K562 (cell line): Measurements from ENCODE around the gene ZNF616. TPM values are rescaled to one million over a fixed set of nuclear protein-coding genes. Genes with fewer than 3 reads are reported as not detected.

ENCODE experiments used
- BRCA1 ChIP-seq, 2 experiments: fragments of 450-650 bp in 1 of 2; sonication (generic) in 1 of 2; formaldehyde crosslinking in 1 of 2; IDR thresholded peaks; 2 replicates each; pipeline versions ENCODE4 v1.5.0 to v1.6.1; 2017 to 2020; ENCODE audit warnings: mild to moderate bottlenecking in 1 of 2, missing genetic modification reagents in 1 of 2
- DMBX1 ChIP-seq: fragments of 250-450 bp; sonication (Bioruptor Pico); IDR thresholded peaks from 2 replicates; pipeline ENCODE4 v1.8.0; 2022; ENCODE audit warnings: inconsistent platforms, mild to moderate bottlenecking, moderate library complexity, borderline replicate concordance
- E2F1 ChIP-seq: sonication (generic); formaldehyde crosslinking; IDR thresholded peaks from 2 replicates; pipeline ENCODE4 v1.8.1; 2023; ENCODE audit warnings: mild to moderate bottlenecking, missing genetic modification reagents, moderate library complexity
- E4F1 ChIP-seq: fragments of 250-450 bp; sonication (Bioruptor Pico); IDR thresholded peaks from 2 replicates; pipeline ENCODE4 v1.5.0; 2021; ENCODE audit warnings: mild to moderate bottlenecking, borderline replicate concordance
- FOSL1 ChIP-seq: fragments of 200-800 bp; sonication (Bioruptor generic); conservative IDR thresholded peaks from 2 replicates; pipeline ENCODE4 v1.6.1; 2016; ENCODE audit warnings: missing genetic modification characterization, missing compliant biosample characterization
- KDM2B ChIP-seq: fragments of 250-450 bp; sonication (Bioruptor Pico); IDR thresholded peaks from 2 replicates; pipeline ENCODE4 v1.8.0; 2021; ENCODE audit warnings: mild to moderate bottlenecking, moderate library complexity
- MBD1 ChIP-seq: fragments of 250-450 bp; sonication (Bioruptor Pico); IDR thresholded peaks from 2 replicates; pipeline ENCODE4 v1.8.0; 2022; ENCODE audit warnings: inconsistent platforms
- MEIS2 ChIP-seq: fragments of 450-650 bp; IDR thresholded peaks from 2 replicates; pipeline ENCODE4 v1.6.1; 2014; ENCODE audit warnings: mild to moderate bottlenecking; ENCODE audit not compliant: partially characterized antibody
- MXD1 ChIP-seq: fragments of 250-450 bp; sonication (Bioruptor Pico); IDR thresholded peaks from 2 replicates; pipeline ENCODE4 v1.8.0; 2021; ENCODE audit warnings: borderline replicate concordance, mild to moderate bottlenecking, moderate library complexity; ENCODE audit not compliant: poor library complexity, severe bottlenecking
- MYBL2 ChIP-seq, 2 experiments: fragments of 450-650 bp in 1 of 2; sonication (generic) in 1 of 2; formaldehyde crosslinking in 1 of 2; IDR thresholded peaks; 2 replicates each; pipeline versions ENCODE4 v1.6.1 to v1.8.1; 2017 to 2022; ENCODE audit warnings: borderline replicate concordance in 1 of 2, inconsistent platforms in 1 of 2, low read depth in 1 of 2, mild to moderate bottlenecking in 1 of 2, missing genetic modification reagents in 1 of 2, moderate library complexity in 1 of 2
- PBX2 ChIP-seq, 2 experiments: IDR thresholded peaks in 1 of 2; conservative IDR thresholded peaks in 1 of 2; 2 replicates each; pipeline ENCODE4 v1.6.1; 2016; ENCODE audit warnings: low read depth in 2 of 2, mild to moderate bottlenecking in 1 of 2, missing compliant biosample characterization in 1 of 2, missing genetic modification characterization in 1 of 2, moderate library complexity in 1 of 2
- STAT5B ChIP-seq: fragments of 250-450 bp; sonication (Bioruptor Pico); IDR thresholded peaks from 2 replicates; pipeline ENCODE4 v1.8.0; 2021; ENCODE audit warnings: mild to moderate bottlenecking, inconsistent platforms
- TBP ChIP-seq: optimal IDR thresholded peaks from 2 replicates; pipeline ENCODE3; 2011; ENCODE audit warnings: low read depth, low read length, improper control_type of control experiment
- TCF3 ChIP-seq: sonication (generic); formaldehyde crosslinking; IDR thresholded peaks from 2 replicates; pipeline ENCODE4 v1.4.0; 2020; ENCODE audit warnings: mild to moderate bottlenecking, missing genetic modification reagents
- ZNF316 ChIP-seq: fragments of 450-650 bp; IDR thresholded peaks from 2 replicates; pipeline ENCODE4 v1.6.1; 2016
- polyA plus RNA-seq, 8 experiments: library from polyadenylated mRNA; depleted of rRNA in 4 of 8; stranded (reverse) in 5 of 8; unstranded in 3 of 8; fragments of >200 nt; fragmentation: Nextera tagmentation in 2 of 8; fragmentation: Illumina TruSeq in 1 of 8; extraction: Ambion mirVana in 2 of 8; extraction: Trizol in 1 of 8; gene quantifications; 2 replicates each; pipeline versions ENCODE4 v1.2.1 to v1.2.3, GENCODE V29; 2011 to 2014; ENCODE audit warnings: inconsistent platforms in 1 of 8, missing spikeins in 1 of 8
- total RNA-seq, 7 experiments: library from RNA; depleted of rRNA in 6 of 7; stranded (reverse); fragments of >200 nt in 6 of 7; fragmentation: Illumina TruSeq in 2 of 7; extraction: Trizol in 2 of 7; gene quantifications; 2 replicates each; pipeline versions ENCODE4 v1.2.1 to v1.2.3, GENCODE V29; 2011 to 2021; ENCODE audit warnings: low replicate concordance in 1 of 7

The ZNF616 gene
- total and polyA plus RNA-seq, 9 of the 15 experiments (the other 6 are each of a cell fraction or from before 2014, with no cell fraction given): 3.4 to 13.0 (median 6.7) TPM

- TF ChIP-seq MBD1 (CRISPR knock-in tag) (no peak), DMBX1 (CRISPR knock-in tag) (no peak), MXD1 (CRISPR knock-in tag) (no peak), E2F1 (no peak), BRCA1 (IDR thresholded peaks at IDR 0.05) (no peak), BRCA1 (CRISPR knock-in tag; IDR thresholded peaks at IDR 0.05) (no peak), MEIS2 (no peak), KDM2B (CRISPR knock-in tag) (no peak), TBP (peak; percentile 56), PBX2 (CRISPR knock-in tag; IDR thresholded peaks at IDR 0.05; ENCODE audit: low read depth) (no peak), PBX2 (tag; conservative IDR thresholded peaks at IDR 0.05; ENCODE audit: low read depth) (no peak), FOSL1 (peak; percentile 51), MYBL2 (IDR thresholded peaks at IDR 0.05; ENCODE audit: low read depth) (no peak), MYBL2 (CRISPR knock-in tag; IDR thresholded peaks at IDR 0.05; ENCODE audit: borderline replicate concordance) (no peak), STAT5B (no peak), ZNF316 (peak; percentile 6; the same call in 1 of the 2 replicates), TCF3 (CRISPR knock-in tag) (no peak), E4F1 (CRISPR knock-in tag) (no peak)
Measured at GRCh38 chr19:52139252-52140031, at the start of gene ZNF616 (continued).
